GM18511 (cell line): Measurements from ENCODE around the gene CASZ1.

Experiments used
- ATAC-seq: cut with Tn5 transposase; IDR thresholded peaks from one replicate; pipeline ENCODE4 v1.9.1; 2021; ENCODE audit warnings: mild to moderate bottlenecking, moderate library complexity; ENCODE audit not compliant: unreplicated experiment

Gene CASZ1

DNA sequence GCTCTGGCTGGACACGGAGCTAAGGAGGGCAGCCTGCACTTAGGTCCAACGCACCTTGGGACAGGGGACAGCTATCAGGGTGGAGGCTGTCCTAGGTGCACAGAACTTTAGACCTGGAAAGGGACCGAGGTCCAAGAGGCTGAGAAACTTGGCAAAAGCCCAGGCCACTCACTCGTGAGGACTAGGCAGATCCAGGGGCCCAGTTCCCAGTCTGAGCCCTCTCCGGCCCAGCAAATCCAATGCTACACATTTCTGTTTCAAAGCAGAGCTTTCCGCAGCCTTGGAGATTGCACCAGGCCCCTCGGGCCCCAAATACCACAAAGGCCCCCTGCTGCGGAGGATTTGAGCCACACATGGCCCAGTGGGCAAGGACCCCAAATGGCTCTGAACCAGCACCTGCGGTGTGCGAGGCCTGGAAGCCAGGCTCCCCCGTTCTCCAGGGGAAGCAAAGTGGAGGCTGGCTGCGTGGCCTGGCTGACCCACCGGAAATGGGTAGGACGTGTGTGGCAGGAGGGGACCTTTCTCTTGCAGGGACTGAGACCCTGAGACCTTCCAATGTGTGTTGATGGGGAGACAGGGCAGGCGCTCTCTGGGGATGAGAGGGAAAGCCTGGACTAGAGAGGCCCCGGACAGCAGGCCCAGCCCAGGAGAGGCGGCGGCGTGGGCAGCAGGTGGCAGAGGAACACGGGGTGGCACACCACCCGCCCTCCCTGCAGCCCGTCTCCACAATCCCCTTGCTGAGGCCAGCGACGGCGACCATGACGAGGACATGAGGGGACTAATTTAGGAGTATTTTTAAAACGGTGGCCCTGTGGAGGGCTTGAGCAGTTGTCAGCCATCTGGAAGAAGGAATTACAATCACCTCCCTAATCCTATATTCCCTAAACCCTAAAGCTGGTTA lies 118.7 kb downstream of the CASZ1 start:
- no peak for ATAC-seq

DNA sequence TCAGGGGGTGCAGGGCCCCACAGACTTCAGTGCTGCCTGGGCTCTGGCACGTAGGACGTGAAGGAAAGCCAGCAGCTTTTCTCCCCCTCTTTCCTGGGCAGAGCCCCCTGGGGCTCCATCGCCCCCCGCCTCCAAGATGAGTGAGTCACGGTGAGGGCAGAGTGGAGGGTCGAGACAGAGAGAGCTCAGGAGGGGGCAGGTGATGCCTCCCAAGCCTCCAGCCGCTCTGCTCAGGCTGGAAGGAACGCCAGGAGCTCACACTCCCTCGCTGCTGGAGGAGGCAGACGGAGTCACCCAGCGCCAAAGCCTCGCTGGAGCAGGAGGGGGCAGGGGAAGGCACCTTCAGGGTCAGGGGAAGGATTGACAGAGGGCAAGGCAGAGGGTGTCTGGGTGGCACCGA lies 119.5 kb downstream of the CASZ1 start:
- ATAC-seq = no peak

- no peak for ATAC-seq
Measured at GRCh38 chr1:10675813-10676212, 120.6 kb downstream of the CASZ1 start.

DNA sequence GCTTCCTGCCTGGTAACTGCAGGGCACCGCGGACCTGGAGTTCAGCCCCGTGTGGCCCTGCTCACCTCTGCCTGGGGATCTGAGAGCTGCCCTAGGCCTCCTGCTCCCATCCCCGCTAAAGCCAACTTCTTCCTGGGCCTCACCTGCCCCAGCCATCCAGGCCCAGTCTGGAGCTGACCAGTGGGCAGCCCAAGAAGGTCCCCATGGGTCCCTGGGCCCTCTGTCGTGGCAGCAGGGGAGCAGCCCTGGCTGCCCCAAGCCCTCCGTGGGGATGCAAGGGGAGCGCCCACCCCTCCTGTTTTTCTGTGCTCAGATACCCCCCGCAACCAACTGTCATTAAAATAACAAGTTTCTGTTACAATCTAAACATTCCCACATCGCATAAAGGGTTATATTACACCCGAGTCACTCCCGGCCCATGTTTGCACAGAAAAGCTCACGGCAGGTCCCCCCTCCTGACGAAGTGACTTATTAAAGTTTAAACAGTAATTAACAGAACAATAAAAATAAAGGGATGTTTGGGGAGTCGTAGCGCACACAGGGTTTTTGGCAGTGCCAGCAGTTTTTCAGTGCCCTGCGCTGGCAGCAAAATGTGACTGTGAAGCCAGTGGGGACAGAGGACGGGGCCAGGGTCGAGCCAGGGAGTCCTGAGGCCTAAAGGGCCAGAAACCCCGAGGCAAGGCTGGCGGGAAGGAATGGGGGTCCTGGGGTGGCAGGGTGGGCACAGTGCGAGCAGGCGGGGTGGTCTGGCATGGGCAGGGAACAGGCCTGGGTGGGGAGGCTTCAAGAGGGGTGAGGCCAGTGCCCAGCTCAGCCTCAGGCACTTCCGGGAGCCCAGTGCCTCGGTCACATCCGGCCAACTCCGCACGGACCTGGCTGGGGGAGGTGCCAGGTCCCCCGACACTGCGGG lies 121.5 kb downstream of the CASZ1 start:
- ATAC-seq = no peak

DNA sequence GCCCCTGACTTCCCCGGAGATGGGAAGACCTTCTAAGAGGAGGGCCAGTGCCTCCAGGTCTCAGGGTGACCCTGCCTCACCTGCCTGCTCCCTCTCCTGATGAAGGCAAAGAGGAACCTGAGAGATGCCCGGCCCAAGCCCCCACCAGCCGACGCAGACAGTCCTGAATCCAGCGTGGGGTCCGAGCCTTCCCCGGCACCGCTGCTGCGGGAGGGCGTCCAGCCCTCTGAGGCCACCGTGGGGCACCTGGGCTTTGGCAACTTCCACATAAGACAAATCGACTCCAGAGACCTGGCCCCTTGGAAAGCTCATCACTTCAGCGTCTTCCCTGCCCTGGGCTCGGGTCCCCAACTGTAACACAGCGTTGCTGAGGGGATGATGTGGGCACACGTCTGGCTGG lies 122.2 kb downstream of the CASZ1 start:
- no peak for ATAC-seq

DNA sequence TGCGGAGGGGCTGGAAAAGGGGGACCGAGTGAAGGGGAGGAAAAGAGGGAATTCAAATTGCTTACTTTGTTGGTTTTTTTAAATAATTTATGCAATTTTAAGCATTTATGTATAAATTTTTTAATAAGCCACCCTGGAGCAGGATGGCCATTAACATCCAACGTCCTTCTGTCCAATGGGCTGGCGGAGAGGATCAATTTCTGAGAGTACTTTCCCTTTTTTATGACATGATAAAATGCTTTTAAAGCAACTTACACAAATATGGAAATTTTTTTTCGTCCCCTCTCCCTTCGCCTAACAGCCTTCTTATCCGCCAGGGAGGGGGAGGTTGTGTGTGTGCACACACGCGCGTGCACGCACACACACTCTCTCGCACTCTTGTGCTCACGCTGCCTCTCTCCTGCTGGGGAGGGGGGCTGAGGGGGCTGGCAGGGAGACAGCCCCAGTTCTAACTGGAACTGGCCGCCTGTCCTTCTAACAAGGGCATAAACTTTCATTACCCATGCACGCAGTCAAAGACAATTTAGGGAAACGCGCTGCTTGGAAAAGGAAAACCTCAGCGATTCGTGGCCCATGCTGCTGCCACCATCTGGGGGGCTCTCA lies 123.2 kb downstream of the CASZ1 start:
- no peak for ATAC-seq

- no peak for ATAC-seq
Measured at GRCh38 chr1:10672343-10673050, 123.9 kb downstream of the CASZ1 start.

DNA sequence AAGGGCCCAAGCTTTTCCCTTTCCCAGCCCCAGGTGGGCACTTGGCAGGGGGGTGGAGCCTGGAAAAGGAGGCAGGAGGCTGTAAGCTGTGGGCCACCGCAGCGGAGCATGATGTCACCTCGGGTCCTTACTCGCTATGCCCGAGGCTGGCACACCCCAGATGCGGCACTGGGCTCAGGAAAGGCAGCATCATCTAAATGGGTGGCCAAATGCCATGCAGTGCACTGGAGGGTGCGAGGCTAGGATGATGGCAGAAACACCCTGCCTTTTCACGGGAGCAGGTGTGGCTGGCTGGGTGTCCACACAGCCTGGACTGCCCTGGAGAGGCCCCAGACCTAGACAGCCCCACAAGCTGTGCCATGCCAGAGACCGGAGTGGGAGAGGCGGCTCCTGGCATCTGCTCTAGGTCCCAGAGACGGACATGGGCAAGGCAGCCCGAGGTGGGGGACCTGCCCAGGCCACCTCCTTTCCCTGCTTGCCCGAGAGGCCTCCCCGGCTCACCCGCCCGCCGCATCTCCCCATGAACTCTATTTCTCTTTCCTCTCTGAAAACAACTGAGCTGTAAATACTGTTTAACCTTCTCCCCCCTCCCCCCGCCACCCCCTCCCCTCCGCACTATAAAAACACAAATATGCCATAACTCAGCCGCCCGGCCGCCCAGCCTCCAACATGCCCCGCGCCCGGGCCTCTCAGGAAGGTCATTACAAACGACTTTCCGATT lies 124.7 kb downstream of the CASZ1 start:
- no peak for ATAC-seq

- no peak for ATAC-seq
Measured at GRCh38 chr1:10671090-10671489, 125.4 kb downstream of the CASZ1 start.

- no peak for ATAC-seq
Measured at GRCh38 chr1:10670190-10670589, 126.3 kb downstream of the CASZ1 start.

DNA sequence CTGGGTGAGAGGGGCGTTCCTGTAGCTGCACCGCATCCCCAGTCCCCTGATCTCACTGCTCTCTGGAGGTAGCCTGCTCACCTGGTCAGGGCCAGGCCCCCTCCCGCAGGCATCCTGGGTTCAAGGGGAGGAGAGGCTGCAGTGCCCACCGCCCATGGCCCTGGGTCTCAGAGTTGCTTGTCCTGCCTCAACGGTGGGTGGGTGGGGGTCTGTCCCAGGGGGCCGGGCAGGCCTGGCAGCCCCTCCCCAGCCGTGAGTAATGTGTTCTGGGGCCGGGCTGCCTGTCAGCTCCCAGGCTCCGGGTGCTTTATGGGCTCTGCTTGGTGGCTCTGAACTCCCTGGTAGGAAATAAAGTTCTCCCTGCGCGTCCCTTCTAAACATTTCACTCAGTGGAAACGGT lies 126.9 kb downstream of the CASZ1 start:
- no peak for ATAC-seq

DNA sequence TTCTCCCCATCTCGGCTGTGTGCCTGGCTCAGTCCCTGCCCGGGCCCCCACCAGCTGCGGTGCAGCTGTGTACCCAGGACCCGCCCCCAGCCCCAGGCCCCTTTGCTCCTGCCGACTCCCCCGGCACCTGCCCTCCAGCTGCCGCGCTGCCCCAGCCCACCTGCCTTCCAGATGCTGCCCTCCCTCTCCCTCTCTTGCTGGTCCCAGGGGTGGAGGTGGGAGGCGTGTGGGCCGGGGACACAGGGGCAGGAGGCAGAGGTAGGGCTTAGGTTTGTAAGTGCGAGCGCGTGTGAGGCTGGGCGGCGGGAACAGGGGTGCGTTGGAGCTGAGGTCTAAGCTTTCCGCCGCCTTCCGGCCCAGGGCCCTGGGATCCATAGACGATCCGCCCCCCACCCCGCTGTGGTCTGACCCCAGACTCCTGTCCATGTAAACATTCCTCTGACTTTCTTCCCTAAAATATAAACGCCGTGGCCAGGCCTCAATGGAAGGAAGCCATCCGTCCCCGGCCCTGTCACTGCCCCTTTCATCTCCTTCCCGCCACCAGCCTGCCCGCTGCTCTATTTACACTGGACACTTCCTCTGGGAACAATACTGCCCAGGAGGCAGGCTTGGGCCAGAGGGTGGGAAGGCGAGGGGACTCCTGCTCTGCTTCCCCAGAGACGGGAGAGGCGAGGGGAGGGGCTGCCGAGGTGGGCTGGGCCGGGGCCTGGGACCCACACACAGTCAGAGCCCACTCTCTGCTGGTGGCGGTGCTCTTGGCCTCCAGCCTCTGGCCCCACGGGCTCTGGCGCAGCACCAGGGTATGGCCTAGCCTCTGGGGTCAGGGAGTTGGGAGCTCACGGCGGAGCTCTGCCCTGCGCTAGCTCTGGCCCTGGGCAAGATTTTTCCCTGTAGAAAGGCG lies 128.3 kb downstream of the CASZ1 start:
- ATAC-seq = no peak

GRCh38 chr1:10665930-10666850 lies 130.3 kb downstream of the CASZ1 start:
- no peak for ATAC-seq

GRCh38 chr1:10665226-10665625 lies 131.2 kb downstream of the CASZ1 start:
- ATAC-seq = no peak

- no peak for ATAC-seq
Measured at GRCh38 chr1:10664251-10664650, 132.2 kb downstream of the CASZ1 start.

GRCh38 chr1:10663678-10664035 lies 132.8 kb downstream of the CASZ1 start:
- no peak for ATAC-seq

DNA sequence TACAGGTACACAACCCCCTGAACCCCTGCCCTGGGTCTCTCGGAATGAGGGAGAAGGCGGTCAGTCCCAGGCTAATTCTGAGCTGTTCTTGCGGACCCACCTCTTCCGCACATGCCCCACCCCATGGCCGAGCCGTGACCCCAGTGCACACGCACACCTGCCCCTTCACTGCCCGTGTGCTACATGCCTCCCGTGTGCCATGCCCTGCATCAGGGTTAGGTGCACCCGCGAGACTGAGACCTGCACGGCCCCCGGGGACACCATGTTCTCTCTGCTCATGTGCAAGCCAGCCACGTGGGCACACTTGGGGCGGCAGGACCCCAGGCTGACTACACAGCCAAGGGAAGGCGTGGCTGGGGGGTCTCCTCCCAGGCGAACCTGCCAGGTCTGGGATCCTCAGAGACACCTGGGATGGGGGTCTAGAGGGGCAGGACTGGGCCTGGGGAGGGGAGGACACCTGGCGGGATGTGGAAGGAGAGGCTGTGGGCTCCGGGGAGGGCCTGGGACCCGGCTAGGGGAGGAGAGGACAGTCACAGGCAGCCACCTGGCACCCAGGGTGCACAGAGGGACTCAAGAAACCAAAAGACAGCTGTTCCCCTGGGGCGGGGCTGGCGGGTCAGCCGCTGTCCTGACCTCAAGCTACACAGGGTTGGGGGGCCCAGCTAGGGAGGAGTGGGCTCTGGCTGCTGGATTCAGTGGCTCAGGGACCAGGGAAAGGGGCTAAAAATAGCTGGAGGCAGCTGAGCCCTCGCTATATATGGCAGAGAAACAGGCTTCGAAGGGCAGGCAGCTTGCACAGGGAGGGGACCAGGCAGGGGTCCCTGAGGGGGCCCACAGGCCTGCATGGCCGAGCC lies 133.4 kb downstream of the CASZ1 start:
- ATAC-seq = no peak
